Muscle layer of colon (tissue), 2 donors: Measurements from ENCODE around the gene MYO18A.
A peak's percentile ranks its signal among the peaks of the same experiment; 100 is the strongest.

Experiments used
- H3K27ac ChIP-seq: one replicate; pipeline ENCODE4 v1.7.0; 2013; ENCODE audit warnings: low read depth, mild to moderate bottlenecking, low read length, moderate library complexity
- H3K27me3 ChIP-seq, 2 donors: one replicate each; pipeline ENCODE4 v1.7.0; 2013; ENCODE audit warnings: low read length in 2 of 2, mild to moderate bottlenecking in 2 of 2; ENCODE audit not compliant: insufficient read depth in 2 of 2, control insufficient read depth in 1 of 2
- H3K36me3 ChIP-seq: one replicate; pipeline ENCODE4 v1.7.0; 2013; ENCODE audit warnings: mild to moderate bottlenecking, low read length; ENCODE audit not compliant: insufficient read depth
- H3K4me1 ChIP-seq: one replicate; pipeline ENCODE4 v1.7.0; 2013; ENCODE audit warnings: mild to moderate bottlenecking, low read length; ENCODE audit not compliant: insufficient read depth
- H3K4me3 ChIP-seq, 2 donors: one replicate each; pipeline ENCODE4 v1.7.0; 2013; ENCODE audit warnings: low read length in 2 of 2, low read depth in 1 of 2, mild to moderate bottlenecking in 1 of 2, moderate library complexity in 1 of 2
- H3K9ac ChIP-seq: one replicate; pipeline ENCODE4 v1.7.0; 2013; ENCODE audit warnings: low read length
- H3K9me3 ChIP-seq: one replicate; pipeline ENCODE4 v1.7.0; 2013; ENCODE audit warnings: mild to moderate bottlenecking, low read length
- donor health status: abdominal sarcoma.
- donor health status: Adenocarcinoma of cecum.

Gene MYO18A

GRCh38 chr17:29143894-29144293, 36.3 kb downstream of the MYO18A start:
- Histone ChIP-seq H3K9ac (no peak overlapping the region), H3K4me1 (peaks cover 40% of the 10 kb centered on the region), H3K27me3 (no peaks in the 10 kb centered on the region), H3K9me3 (no peaks in the 10 kb centered on the region), H3K27ac (no peak overlapping the region), H3K36me3 (no peaks in the 10 kb centered on the region), H3K4me3 (no peak overlapping the region)

DNA sequence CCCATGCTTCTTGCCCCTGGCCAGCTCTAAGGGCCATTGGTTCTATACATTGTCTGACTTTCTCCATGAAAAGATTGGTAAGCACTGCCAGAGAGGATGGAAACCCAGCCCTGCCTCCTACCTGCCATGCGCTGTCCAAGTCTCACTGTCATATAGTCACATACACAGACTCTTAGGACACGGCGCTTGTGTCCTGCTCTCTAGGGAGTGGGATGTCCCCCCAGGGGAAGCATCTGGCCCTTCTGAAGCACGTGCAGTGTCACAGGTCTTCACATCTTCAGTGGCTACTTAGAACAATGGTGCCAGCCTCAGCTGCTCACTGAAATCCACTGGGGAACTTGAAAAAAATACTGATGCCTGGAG, 38.7 kb downstream of the MYO18A start:
- H3K27me3 ChIP-seq: no peaks in the 10 kb centered on the region
- H3K36me3 ChIP-seq: no peaks in the 10 kb centered on the region
- peak overlapping the region in 1 of 2 donors; percentile 53 for H3K4me3 ChIP-seq
- H3K9ac ChIP-seq: no peak overlapping the region
- no peaks in the 10 kb centered on the region for H3K9me3 ChIP-seq
- peaks cover 42% of the 10 kb centered on the region for H3K4me1 ChIP-seq
- H3K27ac ChIP-seq: no peak overlapping the region

GRCh38 chr17:29140631-29141513, 39.3 kb downstream of the MYO18A start:
- H3K9ac ChIP-seq: no peak overlapping the region
- peak overlapping the region; percentile 78 for H3K27ac ChIP-seq
- peaks cover 42% of the 10 kb centered on the region for H3K4me1 ChIP-seq
- H3K9me3 ChIP-seq: no peaks in the 10 kb centered on the region
- no peaks in the 10 kb centered on the region for H3K27me3 ChIP-seq
- H3K4me3 ChIP-seq: peak overlapping the region in 1 of 2 donors; percentile 53
- H3K36me3 ChIP-seq: no peaks in the 10 kb centered on the region

- Histone ChIP-seq H3K4me3 (peak overlapping the region; percentile 38 to 53), H3K4me1 (peaks cover 35% of the 10 kb centered on the region), H3K9ac (peak overlapping the region; percentile 30)
Measured at GRCh38 chr17:29140051-29140621, 40.1 kb downstream of the MYO18A start.

GRCh38 chr17:29138971-29139691, 41.1 kb downstream of the MYO18A start:
- Histone ChIP-seq H3K4me3 (peak overlapping the region; percentile 12 to 53), H3K9me3 (no peaks in the 10 kb centered on the region), H3K27me3 (no peaks in the 10 kb centered on the region), H3K36me3 (no peaks in the 10 kb centered on the region), H3K9ac (peak overlapping the region; percentile 30), H3K4me1 (peaks cover 33% of the 10 kb centered on the region), H3K27ac (peak overlapping the region; percentile 78)

More at GRCh38 chr17:29140051-29140621, 40.1 kb downstream of the MYO18A start:
- Histone ChIP-seq H3K27me3 (no peaks in the 10 kb centered on the region), H3K27ac (peak overlapping the region; percentile 78), H3K36me3 (no peaks in the 10 kb centered on the region), H3K9me3 (no peaks in the 10 kb centered on the region)

DNA sequence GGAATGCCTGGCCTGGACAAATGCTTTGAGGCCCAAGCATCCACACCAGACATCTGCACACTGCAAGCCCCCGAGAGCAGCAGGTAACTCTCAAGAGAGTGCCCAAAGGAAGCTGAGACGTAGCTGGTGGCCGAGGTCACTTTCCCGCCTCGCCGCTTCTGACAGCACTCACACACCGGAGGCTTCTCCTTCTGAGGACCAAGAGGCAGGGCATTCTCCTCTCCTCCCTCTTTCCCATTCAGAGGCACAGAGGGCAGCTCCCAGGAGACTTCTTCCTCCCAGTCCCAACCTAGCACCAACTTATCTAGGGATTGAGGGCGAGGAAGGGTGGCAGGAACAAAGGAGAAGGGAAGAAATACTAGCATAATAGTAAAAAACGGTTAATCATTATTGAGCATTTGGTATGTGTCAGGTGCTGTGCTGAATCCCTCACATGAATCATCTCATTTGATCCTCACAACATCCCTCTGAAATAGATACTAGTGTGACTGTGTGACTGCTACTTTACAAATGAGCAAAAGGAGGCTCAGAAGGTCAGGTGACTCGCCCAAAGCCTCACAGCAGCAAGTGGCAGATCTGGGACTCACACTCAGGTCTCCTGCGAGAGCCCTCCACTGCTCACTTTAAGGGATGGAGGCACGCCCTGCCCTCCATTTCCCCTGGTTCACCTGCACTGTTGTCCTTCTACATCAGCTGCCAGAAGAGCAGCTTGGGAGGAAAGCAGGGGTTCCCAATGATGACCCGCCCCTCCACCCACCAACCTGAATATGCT, 41.8 kb downstream of the MYO18A start:
- H3K9me3 ChIP-seq: no peaks in the 10 kb centered on the region
- H3K9ac ChIP-seq: no peak overlapping the region
- H3K27ac ChIP-seq: no peak overlapping the region
- no peak overlapping the region for H3K4me3 ChIP-seq
- H3K4me1 ChIP-seq: peaks cover 33% of the 10 kb centered on the region
- H3K36me3 ChIP-seq: no peaks in the 10 kb centered on the region
- no peaks in the 10 kb centered on the region for H3K27me3 ChIP-seq

DNA sequence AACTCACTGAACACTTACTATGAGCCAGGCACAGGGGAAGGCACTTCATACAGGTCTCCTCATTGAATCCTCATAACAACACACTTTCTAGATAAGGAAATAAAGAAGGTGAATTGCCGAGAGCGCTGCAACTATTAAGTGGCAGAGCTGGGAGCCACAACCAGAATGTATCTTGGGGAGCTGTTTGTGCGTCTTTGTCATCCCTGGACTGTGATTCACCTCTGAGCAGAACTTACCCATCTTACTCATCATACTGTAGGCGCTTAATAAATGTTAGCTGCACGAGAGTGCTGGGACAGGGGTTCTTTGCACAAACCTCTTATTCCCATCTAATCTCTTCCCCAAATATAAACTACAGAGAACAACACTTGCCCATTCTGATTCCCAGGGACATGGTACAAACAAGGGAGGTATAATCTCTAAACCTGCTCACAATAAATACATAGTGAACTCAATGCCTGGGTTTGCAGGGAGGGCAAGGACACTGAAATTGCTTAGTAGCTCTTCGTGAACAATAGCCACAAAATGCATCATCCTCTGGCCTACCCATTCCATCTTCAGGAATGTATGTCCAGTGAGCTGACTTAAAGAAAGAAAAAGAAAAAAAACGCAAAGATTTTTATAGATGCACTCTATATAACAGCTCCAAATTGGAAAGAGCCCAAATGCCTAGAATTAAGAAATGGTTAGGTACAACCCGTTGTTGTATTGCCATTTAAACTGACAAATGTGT, 43.0 kb downstream of the MYO18A start:
- peaks cover 45% of the 10 kb centered on the region for H3K4me1 ChIP-seq
- H3K9me3 ChIP-seq: no peaks in the 10 kb centered on the region
- H3K27ac ChIP-seq: no peak overlapping the region
- no peak overlapping the region for H3K9ac ChIP-seq
- H3K36me3 ChIP-seq: no peaks in the 10 kb centered on the region
- H3K4me3 ChIP-seq: no peak overlapping the region
- H3K27me3 ChIP-seq: no peaks in the 10 kb centered on the region

DNA sequence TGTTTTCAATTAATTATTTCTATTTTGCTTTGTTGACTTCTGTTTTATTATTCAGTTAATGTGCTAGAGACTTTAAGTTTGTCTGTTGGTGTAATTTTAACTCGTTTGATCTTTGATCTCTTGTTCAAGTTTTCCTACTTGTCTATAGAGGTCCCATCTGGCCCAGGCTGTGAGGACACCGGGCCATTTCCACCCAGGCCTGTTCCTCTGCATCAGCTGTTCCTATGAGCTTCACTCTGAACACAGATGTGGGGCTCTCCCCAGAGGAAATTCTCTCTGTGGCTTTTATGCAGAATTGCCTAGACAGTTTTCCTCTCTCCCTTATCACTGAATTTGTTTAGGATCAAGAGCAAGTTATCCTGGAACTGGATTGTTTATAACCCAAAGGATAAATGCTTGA, 44.7 kb downstream of the MYO18A start:
- Histone ChIP-seq H3K27ac (no peak overlapping the region), H3K4me1 (peaks cover 33% of the 10 kb centered on the region), H3K9me3 (no peaks in the 10 kb centered on the region), H3K36me3 (no peaks in the 10 kb centered on the region), H3K27me3 (no peaks in the 10 kb centered on the region), H3K4me3 (no peak overlapping the region), H3K9ac (no peak overlapping the region)

GRCh38 chr17:29133121-29133713, 47.0 kb downstream of the MYO18A start:
- Histone ChIP-seq H3K27ac (no peak overlapping the region), H3K36me3 (no peaks in the 10 kb centered on the region), H3K4me1 (peaks cover 13% of the 10 kb centered on the region), H3K9ac (no peak overlapping the region), H3K27me3 (no peaks in the 10 kb centered on the region), H3K9me3 (no peaks in the 10 kb centered on the region), H3K4me3 (no peak overlapping the region)

DNA sequence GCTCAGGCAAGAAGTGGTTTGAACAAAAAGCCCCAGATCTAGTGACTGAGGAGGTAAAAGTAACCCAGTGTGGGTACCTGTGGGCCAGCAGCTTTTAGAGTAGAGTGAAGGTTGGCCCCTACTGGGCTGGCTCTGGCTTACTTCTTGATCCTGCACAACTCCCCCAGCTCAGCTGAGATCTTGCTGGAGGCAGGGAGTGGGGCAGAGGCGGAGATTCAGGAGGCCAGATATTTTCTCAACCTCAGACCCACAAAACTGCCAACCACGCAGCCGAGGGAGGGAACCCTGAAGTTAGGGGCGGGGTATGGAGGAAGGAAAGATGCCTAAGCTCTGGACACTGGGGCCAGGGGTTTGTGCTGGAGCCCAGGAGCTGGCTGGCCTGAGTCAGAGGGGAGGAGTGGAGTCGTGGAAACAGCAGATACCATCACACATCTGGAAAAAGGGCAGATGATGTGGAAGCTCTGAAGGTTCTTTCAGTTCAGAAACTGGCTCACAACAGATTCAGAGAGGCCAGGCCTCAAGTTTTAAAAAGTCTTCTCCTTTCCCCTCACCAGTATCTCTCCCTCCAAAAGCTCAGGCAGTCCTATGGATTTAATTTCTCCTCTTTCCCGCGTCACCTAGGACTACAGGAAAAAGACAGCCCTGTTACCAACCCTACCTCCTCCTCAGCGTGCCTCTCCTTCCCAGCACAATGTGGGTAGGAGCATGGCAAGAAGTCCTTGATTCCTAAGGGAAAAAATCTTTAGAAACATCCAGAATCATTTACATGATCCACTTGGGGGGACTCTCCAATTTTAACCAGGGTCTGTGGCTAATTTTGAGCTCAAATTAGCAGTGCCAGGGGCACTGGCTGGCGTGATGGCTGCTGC, 48.1 kb downstream of the MYO18A start:
- Histone ChIP-seq H3K9ac (no peak overlapping the region), H3K27me3 (no peaks in the 10 kb centered on the region), H3K9me3 (no peaks in the 10 kb centered on the region), H3K4me1 (peaks cover 12% of the 10 kb centered on the region), H3K27ac (no peak overlapping the region), H3K4me3 (no peak overlapping the region), H3K36me3 (no peaks in the 10 kb centered on the region)
